Erythroblast (primary cell): ENCODE results near the gene MC5R.

Experiments
- GATA1 ChIP-seq: IDR thresholded peaks from 2 replicates; pipeline ENCODE4 v1.6.1; 2011; ENCODE audit warnings: low read depth, mild to moderate bottlenecking, control low read depth, low read length, moderate library complexity
- POLR2A ChIP-seq: IDR thresholded peaks from 2 replicates; pipeline ENCODE4 v1.6.1; 2011; ENCODE audit warnings: mild to moderate bottlenecking, low read length

DNA sequence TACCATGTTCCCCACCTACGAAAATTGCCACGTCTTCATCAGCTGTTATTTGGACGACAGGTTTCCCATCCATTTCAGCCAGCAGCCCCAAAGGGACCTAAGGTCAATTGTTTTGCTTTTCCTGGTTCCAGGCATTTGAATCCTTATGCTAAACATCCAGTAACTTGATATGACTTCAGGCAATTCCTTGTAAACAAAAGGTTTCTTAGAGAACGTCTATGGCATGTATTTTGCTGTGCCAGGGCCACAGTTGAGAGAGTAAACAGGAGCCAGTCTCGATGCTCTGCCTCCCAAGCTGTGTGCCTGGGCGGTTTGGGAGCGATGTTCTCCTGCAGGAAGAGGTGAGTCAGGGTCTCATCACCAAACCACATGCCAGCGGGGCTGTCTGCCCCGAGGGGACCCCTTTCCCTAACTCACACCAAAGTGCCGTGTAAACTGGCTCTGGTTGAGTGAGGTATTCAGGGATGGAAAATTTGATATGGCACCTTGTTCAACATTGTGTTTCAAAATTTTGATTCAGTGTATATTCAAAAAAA lies 12.9 kb upstream of the MC5R start:
- no peak for TF ChIP-seq POLR2A
- TF ChIP-seq GATA1, result no peak
